HG03045 (cell line): ENCODE results near the gene RCL1.

Experiments
- ATAC-seq: cut with Tn5 transposase; IDR thresholded peaks from one replicate; pipeline ENCODE4 v1.9.1; 2021; ENCODE audit warnings: mild to moderate bottlenecking, moderate library complexity; ENCODE audit not compliant: unreplicated experiment

The RCL1 gene

DNA sequence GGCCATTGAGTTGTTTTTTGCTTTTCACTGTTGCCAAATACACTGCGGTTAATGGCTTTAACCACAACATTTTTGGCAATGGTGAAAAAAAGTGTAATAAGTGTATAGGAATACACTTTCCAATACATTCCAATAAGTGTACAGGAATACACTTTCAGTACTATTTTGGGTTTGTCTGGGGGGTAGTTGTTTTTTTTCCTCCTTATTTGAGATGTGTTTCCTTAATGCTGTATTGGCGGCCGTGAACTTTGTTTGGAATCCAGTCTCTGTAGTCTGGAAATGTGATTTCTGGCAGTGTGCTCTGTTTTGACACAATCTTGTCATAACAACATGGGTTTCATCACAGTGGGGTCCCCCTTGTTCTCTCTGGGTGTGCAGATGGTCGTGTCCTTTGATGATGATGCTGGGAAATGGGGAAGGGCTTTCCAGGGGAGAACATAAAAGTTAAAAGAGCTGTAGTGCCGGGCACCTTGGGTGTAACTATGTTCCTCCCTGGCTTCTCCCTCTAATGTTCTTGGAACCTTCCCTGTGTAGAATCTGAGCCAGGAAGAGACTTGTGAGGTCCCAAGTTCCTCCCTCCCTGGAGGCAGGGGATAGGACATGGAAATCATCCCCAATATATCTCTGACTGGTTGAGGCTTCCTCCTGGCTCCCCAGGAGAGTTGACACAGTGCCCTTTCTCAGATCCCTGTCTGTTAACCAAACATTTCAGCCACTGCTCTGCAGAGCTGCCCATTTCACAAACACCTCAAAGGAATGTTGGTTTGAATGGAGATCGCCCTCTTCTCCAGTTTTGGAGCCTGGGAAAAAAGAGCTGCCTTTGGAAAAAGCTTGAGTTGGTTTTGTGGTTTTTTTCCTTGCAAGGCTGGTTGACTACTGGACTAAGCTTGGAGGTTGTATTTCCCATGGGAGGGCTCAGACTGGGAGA lies 44.8 kb downstream of the RCL1 start:
- no peak for ATAC-seq

DNA sequence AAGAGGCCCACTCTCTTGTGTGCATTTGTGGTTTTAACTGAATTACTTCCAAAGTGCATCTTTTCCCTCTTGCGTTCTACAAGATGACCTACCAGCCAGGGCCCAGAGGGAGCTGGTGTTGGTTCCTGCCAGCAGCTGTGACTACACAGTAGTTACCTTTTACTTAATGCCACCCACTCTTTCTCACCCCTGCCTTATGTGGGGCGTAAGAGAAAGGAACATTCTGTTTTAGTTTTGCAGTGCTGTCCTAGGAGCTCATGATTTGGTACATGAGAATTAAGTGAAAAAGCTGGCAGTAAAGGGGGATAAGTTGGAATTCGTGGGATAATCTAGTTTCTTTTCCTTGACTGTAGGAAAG lies 45.4 kb downstream of the RCL1 start:
- no peak for ATAC-seq

- no peak for ATAC-seq
Measured at GRCh38 chr9:4839470-4839912, 46.7 kb downstream of the RCL1 start.

- no peak for ATAC-seq
Measured at GRCh38 chr9:4840018-4840417, 47.3 kb downstream of the RCL1 start.

DNA sequence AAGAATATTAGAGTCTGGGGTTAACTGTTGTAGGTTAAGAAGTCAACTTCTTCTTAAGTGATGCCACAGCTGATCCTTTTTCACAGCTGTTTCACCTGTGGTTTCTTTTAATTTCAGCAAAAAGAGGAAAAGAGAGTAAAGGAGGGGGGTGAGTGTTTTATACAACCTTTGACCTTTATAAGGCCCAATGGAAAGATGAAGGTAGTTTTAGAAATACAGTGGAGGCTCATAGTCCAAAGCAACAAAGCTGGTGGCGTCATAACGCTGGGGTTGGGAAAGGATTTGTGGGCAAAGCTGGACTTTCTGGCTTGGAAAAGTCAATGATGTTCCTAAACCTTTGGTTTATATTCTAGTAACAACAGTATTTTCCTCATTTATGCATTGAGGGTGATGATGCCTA lies 49.5 kb downstream of the RCL1 start:
- ATAC-seq = no peak

GRCh38 chr9:4842734-4843133 lies 50.0 kb downstream of the RCL1 start:
- no peak for ATAC-seq

DNA sequence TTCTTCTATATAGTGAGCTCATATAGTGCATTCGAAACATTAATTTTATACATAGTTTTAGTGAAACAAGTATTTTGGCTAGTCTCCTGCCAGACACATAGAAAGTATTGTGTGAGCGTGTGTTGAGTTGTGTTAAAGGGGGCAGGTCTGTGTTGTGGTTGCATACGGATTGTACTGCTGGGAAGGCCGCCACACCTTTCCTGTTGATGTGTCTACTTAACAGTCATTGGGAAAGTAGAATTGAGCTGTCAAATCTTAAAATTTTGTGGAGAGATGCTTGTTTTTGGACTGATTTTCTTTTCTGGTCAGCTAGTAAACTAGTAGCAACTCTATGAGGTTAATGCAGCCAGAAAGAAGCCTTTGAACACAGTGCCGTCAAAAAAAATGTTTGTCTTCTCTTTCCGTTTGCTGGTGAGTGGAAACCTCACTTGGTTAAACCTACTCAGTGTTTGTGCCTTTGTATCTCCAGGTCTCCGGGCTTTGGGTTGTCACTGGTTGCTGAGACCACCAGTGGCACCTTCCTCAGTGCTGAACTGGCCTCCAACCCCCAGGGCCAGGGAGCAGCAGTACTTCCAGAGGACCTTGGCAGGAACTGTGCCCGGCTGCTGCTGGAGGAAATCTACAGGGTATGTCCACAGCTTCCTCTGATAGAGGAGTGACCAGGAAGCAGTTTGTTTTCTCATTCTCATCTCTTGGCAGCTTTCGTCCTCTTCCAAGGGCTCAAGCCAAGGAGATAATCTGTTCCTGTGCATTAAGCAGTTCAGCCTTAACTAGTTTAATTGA lies 51.5 kb downstream of the RCL1 start:
- ATAC-seq = no peak

GRCh38 chr9:4849369-4849768 lies 56.6 kb downstream of the RCL1 start:
- no peak for ATAC-seq

DNA sequence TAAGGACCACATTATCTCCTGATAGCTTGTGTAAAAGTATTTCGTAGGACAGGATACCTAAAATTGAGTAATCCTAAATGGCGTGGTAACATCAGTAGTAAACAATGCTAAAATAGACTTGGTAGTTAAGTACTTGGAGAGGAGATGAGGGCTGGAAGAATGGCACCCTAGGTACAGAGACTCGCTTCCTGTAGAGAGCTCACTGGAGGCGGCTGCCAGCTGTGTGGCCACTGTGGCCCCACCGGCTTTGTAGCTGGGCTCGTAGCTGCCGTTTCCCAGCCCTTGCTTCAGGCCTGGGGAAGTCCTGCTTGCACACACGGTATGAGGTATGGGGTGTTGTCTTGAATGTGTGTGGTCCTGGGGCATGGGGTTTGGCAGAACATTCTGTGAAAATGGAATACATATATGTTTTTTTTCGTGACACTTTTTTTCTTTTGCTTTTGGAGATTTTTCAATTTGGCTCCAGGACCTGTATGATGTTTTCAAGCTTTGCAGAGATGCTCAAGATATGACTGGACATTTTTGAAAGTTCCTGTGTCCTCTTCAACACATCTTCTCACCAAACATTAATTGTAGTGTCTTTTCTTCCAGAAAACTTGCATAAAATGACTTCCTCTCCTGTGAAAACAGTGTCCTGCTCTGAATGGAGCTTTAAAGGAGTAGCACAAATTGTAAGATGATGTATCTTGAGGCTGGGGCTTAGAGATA lies 58.0 kb downstream of the RCL1 start:
- ATAC-seq = no peak

GRCh38 chr9:4852419-4852818 lies 59.7 kb downstream of the RCL1 start:
- no peak for ATAC-seq

DNA sequence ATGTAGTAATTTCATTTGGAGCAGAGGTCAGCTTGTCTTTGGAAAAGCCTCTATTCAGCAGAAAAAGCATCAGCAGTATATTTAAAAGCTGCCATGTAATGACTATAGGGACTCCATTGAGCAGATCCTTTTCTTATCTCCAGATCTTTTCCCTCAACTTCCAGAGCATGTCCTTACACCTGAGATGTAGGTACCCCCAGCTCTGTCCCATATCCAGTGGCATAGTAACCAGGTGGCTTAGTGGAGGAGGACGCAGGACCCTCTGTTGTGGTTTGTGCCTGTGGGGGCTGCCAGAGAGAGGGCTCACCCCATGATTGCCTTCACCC lies 61.5 kb downstream of the RCL1 start:
- no peak for ATAC-seq

GRCh38 chr9:4855841-4856240 lies 63.1 kb downstream of the RCL1 start:
- ATAC-seq = no peak

GRCh38 chr9:4857163-4857810 lies 64.5 kb downstream of the RCL1 start:
- ATAC-seq = no peak

DNA sequence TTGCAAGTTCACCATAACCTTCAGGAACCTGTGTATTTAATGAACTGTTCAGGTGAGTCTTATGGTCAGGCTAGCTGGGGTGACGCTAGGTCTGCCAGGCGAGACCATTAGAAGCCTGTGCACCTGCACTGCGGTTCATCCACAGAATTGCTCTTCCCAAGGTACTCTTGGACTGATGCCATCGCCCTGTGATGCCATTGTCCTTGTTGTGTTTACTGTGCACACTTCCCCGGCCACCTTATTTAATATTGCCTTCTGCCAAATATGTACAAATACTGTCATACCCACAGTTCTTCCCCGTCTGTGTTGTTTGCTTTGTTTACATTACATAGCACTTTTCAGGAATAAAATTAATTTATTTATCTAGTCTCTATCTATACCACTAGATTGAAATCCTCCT lies 66.3 kb downstream of the RCL1 start:
- no peak for ATAC-seq

DNA sequence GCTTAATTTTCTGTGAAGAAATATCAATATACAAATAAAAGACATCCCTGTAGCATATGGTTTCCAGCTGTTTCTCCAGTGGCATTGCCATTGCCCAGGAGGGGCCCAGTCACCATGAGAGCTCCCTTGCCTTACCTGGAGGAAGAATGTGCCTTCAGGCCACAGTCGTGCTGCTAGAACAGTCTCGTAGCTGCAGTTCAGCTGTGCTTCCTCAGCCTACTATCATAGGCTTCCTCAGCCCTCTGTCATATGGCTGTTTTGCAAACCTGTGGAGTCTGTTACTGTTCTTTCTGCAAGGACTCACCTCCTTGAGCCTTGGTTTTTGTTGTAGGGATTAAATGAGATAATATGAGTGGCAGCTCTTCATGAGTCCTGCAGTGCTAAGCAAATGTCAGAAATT lies 67.6 kb downstream of the RCL1 start:
- ATAC-seq = no peak

GRCh38 chr9:4861145-4861544 lies 68.4 kb downstream of the RCL1 start:
- ATAC-seq = no peak

- ATAC-seq = no peak
Measured at GRCh38 chr9:4861736-4862451, 69.2 kb downstream of the RCL1 start.

- ATAC-seq = no peak
Measured at GRCh38 chr9:4862506-4863250, 69.9 kb downstream of the RCL1 start.

- no peak for ATAC-seq
Measured at GRCh38 chr9:4864234-4864661, 71.5 kb downstream of the RCL1 start.

- ATAC-seq = no peak
Measured at GRCh38 chr9:4864698-4865097, 72.0 kb downstream of the RCL1 start.
